GM18498 (cell line): ENCODE measurements around the gene CT47C1.
"Not testable (repeated sequence)": the region's sequence is repeated elsewhere in the genome, so short reads cannot be mapped to it uniquely, and the experiment has no call there.

Experiments used
- ATAC-seq: cut with Tn5 transposase; IDR thresholded peaks from one replicate; pipeline ENCODE4 v1.9.1; 2021; ENCODE audit warnings: mild to moderate bottlenecking, moderate library complexity; ENCODE audit not compliant: unreplicated experiment

The CT47C1 gene

GRCh38 chrX:119072744-119073143 lies at the start of gene CT47C1:
CT47C1 (plus strand) TSS chrX:119072993; CDS start chrX:119073226, 233 bp downstream.
- no peak for ATAC-seq

GRCh38 chrX:119025900-119026299 lies 46.9 kb upstream of the CT47C1 start:
- no peak for ATAC-seq

- ATAC-seq = not testable (repeated sequence)
Observed at GRCh38 chrX:119026344-119026743, 46.4 kb upstream of the CT47C1 start.

DNA sequence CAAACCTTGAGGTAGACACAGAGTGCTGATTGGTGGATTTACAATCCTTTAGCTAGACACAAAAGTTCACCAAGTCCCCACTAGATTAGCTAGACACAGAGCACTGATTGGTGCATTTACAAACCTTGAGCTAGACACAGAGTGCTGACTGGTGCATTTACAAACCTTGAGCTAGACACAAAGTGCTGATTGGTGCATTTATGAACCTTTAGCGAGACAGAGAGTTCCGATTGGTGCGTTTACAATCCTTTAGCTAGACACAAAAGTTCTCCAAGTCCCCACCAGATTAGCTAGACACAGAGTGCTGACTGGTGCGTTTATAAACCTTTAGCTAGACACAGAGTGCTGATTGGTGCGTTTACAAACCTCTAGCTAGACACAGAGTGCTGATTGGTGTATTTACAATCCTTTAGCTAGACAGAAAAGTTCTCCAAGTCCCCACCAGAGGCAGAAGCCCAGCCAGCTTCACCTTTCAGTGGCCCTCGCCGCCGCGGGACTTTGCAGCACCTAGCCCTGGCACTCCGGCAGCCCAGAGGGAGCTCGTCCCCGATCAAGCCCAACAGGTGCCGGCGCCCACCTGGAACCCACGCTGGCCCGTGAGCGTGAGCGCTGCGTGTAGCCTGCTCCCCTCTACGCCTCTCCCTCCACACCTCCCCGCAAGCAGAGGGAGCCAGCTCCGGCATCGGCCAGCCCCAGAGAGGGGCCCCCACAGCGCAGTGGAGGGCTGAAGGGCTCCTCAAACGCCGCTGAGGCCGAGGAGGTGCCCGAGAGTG lies 44.6 kb upstream of the CT47C1 start:
- ATAC-seq = not testable (repeated sequence)

DNA sequence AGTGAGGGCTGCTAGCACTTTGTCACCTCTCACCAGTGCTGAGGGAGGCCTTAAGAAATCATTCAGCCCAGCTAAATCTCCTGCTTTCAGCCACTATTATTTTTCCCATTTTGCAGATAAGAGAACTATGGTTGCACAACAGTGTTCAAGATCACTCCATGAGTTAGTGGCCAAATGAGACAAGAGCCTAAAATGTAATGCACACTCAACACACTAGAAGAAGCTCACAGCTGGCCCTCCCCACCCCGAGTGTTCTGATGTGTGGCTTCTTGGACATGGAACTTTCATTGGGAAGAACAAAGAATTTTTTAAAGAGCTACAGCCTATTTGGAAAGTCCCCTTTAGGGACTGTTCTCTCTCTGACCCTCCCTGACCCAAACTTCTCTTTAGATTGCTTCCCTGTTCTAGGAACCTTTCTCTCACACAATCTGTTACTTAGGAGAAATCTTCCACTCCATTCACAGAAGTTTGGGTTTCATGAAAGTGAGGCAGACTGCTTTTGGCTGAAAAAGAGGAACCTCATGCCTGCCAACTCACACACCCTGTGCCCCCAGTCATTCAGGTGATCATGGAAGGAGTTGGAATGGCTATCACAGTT lies 44.0 kb upstream of the CT47C1 start:
- no peak for ATAC-seq

DNA sequence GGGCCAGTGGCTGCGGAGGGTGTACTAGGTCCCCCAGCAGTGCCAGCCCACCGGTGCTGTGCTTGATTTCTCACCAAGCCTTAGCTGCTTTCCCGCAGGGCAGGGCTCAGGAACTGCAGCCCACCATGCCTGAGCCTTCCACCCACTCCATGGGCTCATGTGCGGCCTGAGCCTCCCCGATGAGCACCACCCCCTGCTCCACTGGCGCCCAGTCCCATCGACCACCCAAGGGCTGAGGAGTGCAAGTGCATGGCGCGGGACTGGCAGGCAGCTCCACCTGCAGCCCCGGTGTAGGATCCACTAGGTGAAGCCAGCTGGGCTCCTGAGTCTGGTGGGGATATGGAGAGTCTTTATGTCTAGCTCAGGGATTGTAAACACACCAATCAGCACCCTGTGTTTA lies 43.1 kb upstream of the CT47C1 start:
- not testable (repeated sequence) for ATAC-seq

- no peak for ATAC-seq
Observed at GRCh38 chrX:119030990-119031389, 41.8 kb upstream of the CT47C1 start.

GRCh38 chrX:119036107-119037029 lies 36.4 kb upstream of the CT47C1 start:
- ATAC-seq = no peak

DNA sequence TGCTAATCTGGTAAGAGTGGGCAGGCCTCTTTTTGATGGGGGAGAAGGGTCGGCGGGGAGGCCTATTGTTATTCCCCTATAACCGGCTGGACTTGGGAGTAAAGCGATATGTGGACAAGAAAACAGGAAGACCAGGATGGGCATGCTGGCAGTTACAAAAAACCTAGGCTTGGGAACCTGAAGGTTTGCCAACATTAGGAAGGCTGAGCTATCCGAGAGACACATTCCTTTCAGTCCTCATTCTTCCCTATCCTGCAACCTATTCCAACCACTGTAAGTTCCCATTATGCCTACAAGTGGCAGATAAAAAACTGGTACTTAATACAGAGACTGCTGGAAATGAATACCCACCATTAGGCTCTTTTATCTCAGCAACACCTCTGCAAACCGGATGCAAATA lies 32.4 kb upstream of the CT47C1 start:
- ATAC-seq = no peak

GRCh38 chrX:119041175-119041574 lies 31.6 kb upstream of the CT47C1 start:
- no peak for ATAC-seq

DNA sequence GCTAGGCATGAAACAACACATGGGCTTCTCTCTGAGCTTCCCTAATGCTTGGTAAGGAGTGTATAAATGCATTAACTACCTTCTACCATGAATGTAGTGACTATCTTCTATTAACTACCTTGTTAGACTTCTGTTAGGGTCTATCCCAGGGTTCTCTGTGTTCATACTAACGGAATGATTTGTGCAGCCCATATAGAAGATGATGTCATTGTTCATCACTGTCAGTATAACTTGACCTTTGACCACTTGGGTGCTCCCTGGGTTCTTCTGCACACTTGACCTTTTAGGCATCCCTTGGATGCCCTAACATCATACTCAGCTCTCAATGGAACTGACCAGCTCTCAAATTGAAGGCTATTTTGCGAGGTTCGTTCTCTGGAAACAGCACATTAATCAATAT lies 30.8 kb upstream of the CT47C1 start:
- no peak for ATAC-seq

DNA sequence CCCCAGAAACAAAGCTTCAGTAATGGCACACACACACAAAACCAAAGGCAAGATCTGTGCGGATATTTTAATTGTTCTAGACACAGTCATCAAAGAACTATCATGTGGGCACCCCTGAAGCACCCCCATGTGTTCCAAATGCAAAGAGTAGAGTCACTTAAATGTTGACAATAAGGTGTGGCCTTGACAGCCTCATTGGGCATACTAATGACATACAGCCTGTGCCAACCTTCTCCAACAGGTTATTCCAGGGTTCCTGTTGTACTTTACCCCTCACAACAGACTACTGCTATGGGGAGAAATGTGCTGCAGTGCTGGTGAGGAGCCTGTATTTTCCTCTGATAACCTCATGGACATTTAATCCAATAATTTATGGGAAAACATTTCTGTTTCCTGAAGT lies 29.8 kb upstream of the CT47C1 start:
- ATAC-seq = no peak

DNA sequence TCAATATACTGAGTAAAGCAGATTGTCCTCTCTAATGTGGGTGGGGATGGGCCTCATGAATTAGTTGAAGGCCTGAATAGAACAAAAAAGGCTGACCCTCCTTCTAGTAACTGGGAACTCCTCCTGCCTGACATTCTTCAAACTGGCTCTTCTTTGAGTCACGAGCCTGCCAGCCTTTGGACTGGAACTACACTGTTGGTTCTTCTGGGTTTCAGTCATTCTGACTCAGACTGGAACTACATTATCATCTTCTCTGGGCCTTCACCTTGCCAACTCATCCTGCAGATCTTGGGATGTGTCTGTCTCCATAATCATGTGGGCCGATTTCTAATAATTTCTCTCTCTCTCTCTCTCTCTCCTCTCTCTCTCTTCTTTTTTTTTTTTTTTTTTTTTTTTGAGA lies 26.9 kb upstream of the CT47C1 start:
- no peak for ATAC-seq

DNA sequence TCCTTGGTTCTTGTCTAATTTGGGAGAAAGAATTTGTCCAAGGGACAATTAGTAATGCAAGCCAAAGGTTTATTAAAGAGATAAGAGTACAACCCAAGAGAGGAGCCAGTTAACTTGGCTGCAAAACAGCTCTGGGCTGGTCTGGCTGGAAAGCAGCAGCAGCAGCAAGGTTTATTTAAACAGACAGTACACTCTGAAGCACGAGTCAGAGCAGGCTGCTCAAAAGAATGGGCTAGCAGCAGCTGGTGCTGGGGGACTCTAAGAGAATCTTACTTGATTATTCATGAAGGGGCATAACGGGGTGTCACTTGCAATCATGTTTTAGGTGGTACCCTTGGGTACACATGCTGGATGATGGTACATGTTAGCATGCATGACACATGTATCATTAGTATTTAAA lies 17.1 kb upstream of the CT47C1 start:
- ATAC-seq = no peak

DNA sequence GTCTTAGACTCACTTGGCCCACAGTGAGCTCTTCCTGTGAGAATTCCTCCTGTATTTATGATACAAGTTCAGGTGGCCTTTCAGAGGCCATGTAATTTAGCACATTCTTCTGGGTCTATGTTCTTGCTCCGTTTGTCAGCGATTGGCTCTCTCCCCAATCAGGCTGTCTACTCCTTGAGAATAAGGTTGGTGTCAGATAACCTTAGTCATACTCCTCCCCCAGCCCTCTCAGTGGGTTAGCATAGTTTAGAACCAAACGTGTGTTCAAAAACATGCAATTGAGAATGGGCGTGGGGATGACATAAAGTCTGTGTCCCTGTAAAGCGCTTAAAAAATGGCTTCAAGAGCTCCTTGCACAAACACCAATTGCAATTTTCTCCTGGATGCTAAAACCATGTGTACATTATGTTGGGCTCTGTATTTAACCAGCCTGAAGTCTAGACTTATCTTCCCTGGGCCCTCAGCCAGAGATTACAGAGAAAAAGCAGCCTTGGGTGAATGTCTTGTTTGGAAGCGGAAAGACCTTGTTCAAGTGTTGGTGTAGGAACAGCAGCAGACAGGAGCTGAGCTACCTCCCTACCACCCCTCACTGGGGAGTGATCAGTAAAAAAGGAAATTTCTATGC lies 9.9 kb upstream of the CT47C1 start:
- no peak for ATAC-seq

GRCh38 chrX:119063428-119063827 lies 9.4 kb upstream of the CT47C1 start:
- ATAC-seq = no peak

- no peak for ATAC-seq
Observed at GRCh38 chrX:119067023-119067739, 5.6 kb upstream of the CT47C1 start.

- ATAC-seq = no peak
Observed at GRCh38 chrX:119069128-119069527, 3.7 kb upstream of the CT47C1 start.

DNA sequence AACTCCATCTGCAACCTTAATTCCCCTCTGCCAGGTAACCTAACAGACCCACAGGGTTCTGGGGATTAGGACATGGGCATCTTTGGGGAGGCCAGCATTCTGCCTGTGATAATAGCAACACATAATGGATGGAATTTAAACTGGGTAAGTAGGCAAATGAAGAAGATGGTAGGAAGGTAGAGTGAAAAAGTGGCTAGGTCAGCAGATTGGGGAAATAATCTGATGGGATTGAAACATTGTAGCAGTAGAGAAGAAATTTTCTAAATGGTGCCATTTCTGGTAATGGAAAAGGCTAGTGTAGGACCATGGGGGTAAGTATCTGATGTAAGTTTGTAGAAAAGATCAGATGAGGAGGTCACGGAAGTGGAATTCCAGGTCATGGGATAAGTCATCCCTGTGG lies 3.0 kb upstream of the CT47C1 start:
- ATAC-seq = no peak

- peak; percentile 81 for ATAC-seq
Observed at GRCh38 chrX:119071381-119071780, 1.4 kb upstream of the CT47C1 start.
